GM19395 (cell line): ENCODE measurements around the gene A2M.

ENCODE experiments used
- ATAC-seq: cut with Tn5 transposase; IDR thresholded peaks from one replicate; pipeline ENCODE4 v1.9.1; 2021; ENCODE audit warnings: mild to moderate bottlenecking, moderate library complexity; ENCODE audit not compliant: unreplicated experiment

The A2M gene

DNA sequence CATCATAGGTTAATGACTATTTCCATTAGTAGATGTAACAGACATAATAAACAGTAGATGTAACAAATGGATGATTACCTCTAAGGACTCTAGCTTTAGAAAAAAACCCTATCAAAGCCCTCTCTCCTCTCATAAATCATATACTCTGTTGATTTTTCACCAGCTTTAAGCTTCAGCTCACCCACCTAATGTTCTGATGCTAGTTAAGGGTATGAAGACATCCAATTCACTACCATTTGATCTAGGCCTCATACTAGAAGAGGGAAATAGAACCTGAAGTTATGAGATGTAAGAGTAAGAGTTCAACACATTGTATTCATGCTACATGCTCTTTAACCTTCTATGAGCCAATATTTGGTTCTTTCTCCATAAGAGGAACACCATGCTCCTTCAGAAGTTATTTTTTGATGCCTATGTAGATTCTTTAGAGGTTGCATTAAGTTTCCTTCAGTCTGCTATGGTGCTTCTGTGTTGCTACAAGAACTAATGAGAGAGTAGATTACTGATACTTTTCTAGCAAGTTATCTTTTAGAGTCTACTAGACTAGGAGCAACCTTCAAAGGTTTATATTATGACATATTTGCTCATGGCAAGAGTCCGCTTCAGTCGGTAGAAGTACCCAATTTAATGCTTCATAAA lies 16.0 kb downstream of the A2M start:
- ATAC-seq = no peak

DNA sequence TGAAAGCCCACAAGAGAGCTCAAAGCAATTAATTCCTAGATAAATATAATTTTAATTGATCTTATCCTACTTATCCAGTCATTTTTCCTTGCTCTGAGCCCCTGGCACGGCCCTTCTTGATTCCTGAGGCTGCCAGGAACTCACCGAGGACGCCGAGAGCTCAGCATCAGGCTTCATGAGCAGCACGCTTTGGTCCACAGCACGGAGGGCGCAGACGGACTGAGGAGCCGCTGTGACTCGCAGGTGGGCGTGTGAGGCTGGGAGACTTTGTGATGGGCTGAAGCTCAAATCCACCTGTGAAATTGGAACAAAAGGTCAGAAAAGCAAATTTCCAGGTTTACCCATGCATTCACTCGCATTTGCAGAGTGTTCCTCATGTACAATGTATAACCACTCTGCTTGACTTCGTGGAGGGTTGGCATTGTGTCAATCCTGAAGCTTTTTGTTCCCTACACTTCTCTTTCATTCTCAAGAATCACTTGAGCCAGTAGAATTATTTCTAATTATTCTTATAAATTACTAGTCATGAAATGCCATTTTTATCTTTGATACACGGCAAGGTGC lies 17.2 kb downstream of the A2M start:
- no peak for ATAC-seq

GRCh38 chr12:9098115-9098452 lies 17.6 kb downstream of the A2M start:
- no peak for ATAC-seq

DNA sequence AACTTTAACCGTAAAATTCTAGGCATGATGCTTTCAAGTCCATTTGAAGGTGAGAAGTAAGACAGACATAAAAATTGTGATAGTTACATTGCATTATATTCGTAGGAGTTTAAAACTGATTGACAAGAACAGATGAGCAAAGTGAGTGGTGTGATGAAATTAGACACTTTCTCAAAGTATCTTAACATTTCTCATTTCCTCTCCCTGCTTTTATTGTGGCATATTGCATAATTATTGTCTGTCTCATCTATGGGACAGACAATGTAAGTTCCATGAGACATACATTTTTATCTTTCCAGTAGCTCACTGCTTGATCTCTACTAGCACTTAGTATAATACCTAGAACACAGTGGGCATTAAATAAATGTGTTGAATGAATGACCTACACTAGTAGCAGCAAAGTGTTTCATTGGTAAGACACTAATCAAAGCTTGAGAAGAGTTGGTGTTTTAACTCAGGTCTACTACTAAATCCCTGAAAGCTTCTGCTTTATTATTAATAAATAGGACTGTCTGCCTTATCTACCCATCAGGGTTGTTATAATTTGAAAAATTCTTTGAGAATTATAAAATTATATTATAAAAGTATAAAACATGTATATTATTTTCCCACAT lies 19.0 kb downstream of the A2M start:
- no peak for ATAC-seq

- ATAC-seq = no peak
These were observed 20.4 kb downstream of the A2M start for GRCh38 chr12:9095322-9095721.

DNA sequence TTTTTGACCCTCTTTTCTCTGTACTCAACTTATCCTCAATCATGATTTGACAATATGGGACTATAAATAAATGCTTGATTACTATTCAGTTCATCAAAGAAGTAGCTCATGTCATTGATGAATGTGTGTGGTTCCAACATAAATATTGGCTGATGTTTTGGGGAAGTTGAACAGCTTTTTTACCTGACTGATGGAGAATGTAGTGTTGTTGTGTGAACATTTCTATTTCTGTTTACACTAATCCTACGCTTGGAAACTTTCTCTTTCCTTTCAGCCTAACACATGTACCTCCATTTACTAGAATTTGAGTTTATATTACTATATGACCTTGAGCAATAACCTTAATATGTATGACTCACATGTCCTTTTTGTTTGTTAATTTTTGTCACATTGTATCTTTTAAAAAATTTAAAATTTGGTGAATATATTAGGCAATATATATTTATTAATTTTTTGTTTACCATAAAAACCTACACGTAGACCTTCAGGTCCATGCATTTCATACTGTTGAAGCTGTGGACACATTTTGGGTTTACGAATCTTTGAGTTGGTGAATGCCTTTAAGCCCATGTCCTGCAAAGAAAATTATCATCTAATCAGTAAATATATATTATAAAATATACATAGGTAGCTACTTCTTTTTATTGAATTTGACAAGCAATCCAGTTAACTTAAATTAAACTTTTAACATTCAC lies 21.1 kb downstream of the A2M start:
- no peak for ATAC-seq

- no peak for ATAC-seq
These were observed 23.7 kb downstream of the A2M start for GRCh38 chr12:9091891-9092598.

DNA sequence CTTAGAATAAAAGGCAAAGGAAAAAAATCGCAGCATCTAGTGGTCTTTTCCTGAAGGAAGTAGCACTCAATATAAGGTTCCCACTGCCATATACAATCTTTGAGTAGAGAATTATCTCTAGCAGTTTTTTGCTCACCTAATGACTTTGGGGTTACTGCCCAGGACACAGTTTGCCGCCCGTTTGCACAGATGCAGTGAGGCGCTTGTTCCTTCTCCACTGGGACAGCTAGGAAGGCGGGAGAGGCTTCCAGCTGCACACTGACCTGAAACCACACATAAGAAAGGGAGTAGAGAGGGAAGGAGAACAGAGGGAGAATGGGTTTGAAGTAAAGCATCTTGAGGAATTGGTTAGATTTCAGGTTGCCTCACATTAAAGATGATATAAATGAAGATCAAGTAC lies 25.5 kb downstream of the A2M start:
- no peak for ATAC-seq

GRCh38 chr12:9087087-9087835 lies 28.5 kb downstream of the A2M start:
- ATAC-seq = no peak

- ATAC-seq = no peak
These were observed 29.6 kb downstream of the A2M start for GRCh38 chr12:9086087-9086486.

DNA sequence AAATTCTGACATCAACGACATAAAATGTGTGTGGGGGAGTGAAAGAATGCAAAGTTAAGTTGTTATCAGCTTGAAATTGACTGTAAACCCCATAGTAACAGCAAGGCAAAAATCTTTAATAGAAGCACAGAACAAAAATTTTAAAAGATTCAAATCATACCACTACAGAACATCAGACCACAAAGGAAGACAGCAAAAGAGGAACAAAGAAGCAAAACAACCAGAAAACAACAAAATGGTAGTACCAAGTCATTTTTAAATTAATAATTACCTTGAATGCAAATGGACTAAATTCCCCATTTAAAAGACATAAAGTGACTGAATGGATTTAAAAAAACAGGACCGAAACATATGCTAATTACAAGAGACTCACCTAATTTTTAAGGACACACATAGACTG lies 31.3 kb downstream of the A2M start:
- ATAC-seq = no peak

DNA sequence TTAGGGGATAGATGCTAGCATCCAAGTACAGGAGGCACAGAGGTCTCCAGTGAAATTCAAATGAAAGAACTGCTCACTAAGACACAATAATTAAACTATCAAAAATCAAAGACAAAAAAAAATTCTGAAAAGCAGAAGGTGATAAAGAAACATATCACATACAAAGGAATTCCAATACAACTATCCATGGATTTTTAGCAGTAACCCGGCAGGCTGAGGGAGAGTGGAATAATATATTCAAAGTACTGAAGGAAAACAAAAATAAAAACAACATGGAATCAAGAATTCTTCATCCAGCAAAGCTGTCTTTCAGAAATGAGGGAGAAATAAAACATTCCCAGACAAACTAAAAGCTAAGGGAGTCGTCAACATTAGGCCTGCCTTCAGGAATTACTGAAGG lies 31.9 kb downstream of the A2M start:
- ATAC-seq = no peak

GRCh38 chr12:9081667-9082427 lies 33.9 kb downstream of the A2M start:
- no peak for ATAC-seq

DNA sequence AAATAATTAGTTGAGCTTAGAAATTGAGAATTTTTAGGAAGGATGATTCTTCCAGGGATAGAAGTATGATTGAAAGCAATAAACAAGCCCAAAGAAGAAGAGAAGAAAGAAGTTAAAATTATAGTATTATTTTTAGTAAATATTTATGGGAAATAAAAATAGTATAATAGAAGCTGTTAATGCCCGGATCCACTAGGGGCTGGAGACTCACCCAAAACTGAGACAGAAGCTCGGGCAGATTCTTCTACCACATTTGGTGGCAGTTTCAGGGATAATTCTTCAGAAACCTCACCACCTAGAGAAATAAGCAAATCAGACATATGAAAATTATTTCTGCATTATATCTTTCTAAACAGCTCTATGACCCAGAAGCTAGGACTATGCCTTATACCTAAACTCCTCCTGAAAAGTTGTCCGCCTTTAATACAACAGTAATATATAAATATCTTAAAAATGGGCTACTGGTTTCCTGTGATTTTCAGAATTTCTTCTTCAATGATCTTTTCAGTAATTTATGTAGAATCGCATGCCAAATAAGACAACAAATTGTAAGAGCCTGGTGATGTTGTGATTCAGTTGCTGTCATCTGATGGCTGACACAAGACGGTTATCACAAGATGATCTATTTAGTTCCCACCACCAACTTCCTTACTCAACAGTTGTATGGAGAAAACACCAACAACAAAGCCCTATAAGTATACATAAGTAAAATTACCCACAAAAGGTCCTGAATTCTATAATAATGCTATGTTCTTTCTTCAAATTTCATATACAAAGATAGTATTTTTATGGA lies 35.6 kb downstream of the A2M start:
- ATAC-seq = no peak

GRCh38 chr12:9079082-9079481 lies 36.6 kb downstream of the A2M start:
- no peak for ATAC-seq

- ATAC-seq = no peak
These were observed 38.3 kb downstream of the A2M start for GRCh38 chr12:9077152-9078031.

DNA sequence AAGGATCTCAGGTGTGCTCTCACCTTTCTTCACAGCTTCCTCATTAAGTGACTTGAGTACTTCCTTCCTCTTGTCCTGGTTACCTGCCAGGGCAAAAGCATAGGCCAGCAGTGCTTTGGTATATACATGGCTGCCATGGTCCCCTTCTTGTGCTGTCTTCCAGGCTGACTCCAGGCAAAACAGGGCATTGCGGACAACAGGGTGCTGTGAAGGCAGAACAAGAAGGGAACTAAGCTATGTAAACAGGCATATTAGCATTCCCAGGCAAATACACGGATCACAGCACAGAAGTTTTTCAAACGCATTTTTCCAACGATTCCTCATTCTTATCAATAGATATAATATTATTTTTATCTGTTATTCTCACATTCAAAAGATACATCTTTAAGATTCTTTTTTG lies 39.0 kb downstream of the A2M start:
- no peak for ATAC-seq

DNA sequence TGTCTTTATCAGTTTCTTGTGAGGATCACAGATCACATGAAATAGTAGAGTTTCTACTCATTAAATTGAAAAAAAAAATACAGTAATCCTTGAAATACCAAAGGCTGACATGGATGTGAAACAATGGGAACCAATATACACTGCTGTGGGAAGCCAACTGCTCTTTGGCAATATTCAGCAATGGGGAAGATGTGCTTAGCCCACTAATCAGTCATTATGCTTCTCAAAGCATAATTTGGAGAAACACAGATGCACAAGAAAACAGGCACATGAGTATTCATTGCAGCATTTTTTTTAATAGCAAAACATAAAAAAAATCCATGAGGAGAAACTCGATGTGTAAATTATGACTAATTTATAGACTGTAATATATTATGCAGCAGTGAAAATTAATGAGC lies 40.6 kb downstream of the A2M start:
- ATAC-seq = no peak
